NCI-H524 treated with DMSO at 0.1 percent for 48 hours (cell line): ENCODE data around the gene NRG4.
"Not testable (repeated sequence)": the region's sequence is repeated elsewhere in the genome, so short reads cannot be mapped to it uniquely, and the experiment has no call there.

ENCODE experiments used
- DNase-seq: peaks from one replicate; lab custom pipeline; 2025; lab: John Stamatoyannopoulos, UW

NRG4 gene, protein sequence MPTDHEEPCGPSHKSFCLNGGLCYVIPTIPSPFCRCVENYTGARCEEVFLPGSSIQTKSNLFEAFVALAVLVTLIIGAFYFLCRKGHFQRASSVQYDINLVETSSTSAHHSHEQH

DNA sequence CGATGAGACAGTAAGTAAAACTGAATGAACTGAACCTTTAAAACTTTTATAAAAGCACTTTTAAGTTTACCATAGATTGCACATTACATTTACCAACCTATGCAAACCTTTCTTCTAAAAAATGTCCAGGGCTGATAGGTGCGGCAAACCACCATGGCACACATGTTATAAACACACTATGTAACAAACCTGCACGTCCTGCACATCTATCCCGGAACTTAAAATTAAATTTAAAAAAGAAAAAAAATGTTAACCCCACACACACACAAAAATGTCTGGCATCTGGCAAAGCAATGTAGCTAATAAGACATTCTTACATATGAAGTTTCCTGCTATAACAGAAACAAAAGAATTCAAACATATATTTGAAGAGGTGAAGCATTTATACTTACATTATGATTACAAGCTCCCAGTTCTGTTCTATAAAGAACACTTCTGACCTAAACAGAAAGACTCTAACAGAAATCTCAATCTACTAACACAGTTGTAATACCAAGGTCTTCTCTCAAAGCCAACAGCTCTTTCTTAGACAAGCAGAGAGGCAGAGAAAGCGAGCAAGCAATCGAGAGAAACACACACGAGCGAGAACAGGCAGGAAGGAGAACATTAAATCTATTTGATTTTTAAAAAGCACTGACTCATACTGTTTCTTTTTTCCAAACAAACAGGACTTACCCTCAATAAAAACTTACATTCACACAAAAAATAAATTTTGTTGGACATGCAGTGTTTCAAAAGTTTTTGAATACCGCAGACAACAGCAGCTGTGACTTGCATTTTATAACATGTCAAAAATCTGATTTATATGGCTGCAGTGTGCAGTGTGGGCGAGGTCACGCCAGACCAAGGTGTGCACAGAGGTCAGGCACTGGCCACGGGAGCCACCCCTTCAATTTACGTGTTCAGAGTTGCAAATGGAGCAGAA lies at the start of gene NRG4:
TSS of gene NRG4 (minus strand) at position 798 of the 925 bp plus-strand sequence. CDS start 1,194 bp downstream, outside the sequence.
- no peak for DNase-seq

DNA sequence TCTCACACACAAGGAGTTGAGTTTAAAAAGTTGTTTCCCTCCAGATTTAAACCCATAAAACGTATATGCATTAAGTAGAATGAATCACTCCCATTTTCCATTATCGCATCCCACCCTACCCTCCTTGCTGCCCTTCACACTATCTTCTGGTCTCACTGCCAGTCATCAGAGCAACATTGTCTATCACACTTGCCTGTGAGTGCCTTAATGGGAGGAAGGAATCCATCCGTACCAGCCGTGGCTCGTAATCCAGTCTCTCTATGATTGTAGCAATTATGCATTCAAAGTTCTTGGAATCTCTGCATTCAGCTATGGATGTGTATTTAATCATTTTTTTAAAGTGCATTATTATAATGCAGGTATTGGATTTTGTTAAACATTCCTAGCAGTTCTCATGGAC lies 49.5 kb upstream of the NRG4 start:
- no peak for DNase-seq

DNA sequence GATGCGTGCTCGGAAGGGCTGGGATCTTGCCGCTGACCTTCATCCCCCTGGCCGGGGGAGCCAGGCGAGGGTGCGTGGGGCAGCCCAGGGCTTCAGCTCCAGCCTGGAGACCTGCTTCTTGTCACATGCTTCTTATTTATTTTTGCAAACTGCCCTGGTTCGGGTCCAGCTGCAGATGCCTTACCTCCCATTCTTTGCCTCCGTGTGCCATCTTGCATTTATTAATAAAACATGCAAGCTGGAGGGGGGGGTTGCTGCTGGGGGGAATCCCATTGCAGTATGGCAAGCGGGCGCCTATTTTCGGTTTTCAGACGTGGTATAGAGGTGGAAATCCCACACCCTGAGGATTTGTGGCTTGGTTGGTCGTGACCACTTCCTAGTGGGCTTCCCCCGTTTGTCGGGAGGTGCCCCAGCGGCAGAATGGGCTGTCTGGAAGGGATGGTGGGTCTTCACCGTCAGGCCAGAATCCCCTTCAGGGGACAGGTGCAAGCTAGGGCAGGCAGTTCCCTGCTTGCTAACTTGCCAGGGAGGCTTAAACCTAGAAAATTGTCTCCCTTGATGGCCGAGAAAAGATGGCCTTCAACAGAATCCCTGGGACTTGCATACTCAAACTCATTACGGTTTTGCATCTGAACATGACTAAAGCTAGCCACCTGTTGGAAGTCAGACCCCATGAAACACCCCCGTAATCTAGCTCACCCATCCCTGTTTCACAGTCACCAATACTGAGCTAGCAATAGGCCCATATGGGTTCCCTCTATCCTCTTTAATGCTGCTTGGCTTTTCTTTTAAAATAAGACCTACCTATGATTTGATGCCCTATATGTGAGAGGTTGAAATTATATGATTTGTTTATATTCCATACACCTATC lies 48.1 kb upstream of the NRG4 start:
- DNase-seq: no peak

DNA sequence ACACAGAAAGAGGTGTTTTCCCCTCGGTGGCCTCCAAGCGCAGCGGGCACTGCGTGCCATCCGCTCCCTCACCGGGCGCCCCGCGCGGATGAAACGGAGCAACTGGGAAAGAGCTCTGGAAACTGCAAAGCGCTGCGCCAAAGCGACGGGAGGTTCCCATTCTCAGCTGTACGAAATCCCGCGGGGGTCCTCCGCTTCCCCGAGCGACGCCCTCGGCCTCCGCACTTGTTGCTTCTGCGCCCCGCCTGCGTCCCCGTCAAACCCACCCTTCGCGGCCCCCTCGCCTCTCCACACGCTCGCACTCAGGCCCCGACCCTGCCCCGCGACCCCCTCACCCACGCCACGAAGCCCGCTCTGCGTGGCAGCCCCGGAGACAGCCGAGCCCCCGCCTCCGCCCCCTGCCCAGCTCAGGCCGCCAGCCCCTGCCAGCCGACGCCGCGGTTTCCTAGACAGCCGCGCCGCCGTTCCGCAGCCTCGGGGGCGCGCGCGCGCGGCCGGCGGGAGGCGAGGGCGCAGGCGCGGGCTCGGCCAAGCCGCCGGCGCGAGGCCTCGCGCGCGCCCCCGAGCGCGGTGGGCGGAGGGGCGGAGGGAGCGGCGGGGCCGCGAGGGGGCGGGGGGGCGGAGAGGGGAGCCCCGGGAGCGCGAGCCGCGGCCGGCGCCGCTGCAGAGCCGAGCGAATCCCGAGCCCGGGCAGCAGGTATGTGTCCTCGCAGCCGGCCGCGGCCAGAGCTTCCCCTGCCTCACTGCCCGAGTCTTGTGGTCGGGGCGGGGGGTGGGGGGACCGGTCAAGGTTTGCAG lies 47.3 kb upstream of the NRG4 start, which contains the start of gene TMEM266:
TSS of gene TMEM266 (plus strand) at position 666 of the 798 bp plus-strand sequence. CDS start 74,279 bp downstream, outside the sequence.
- no peak for DNase-seq

DNA sequence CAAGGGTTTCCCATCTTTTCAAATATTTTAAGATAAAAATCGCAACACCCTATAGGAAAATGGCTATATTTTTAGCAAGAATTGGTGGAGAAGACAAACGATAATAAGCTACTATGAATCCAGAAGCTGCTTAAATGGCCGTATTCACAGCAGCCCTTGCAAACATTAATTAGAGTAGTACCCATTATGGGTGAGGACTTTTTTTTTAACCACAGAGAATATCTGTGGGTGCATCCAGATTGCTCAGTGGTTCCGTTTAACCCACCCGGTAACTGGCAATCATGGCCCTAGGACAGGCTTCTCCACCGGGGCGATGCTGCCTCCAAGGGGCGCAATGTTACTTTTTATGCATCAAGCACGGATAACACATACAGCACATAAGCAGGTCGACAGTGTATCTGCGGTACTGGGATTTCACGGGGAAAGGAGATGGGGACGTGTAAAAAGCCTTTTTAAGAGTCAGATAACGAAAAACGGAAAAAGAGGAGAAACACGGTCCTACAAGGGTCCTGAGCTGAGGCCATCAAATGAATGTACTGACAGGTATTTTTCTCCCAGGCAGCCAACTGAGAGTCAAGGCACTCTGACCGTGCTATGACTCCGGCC lies 46.6 kb upstream of the NRG4 start:
- peak; percentile 20 for DNase-seq

DNA sequence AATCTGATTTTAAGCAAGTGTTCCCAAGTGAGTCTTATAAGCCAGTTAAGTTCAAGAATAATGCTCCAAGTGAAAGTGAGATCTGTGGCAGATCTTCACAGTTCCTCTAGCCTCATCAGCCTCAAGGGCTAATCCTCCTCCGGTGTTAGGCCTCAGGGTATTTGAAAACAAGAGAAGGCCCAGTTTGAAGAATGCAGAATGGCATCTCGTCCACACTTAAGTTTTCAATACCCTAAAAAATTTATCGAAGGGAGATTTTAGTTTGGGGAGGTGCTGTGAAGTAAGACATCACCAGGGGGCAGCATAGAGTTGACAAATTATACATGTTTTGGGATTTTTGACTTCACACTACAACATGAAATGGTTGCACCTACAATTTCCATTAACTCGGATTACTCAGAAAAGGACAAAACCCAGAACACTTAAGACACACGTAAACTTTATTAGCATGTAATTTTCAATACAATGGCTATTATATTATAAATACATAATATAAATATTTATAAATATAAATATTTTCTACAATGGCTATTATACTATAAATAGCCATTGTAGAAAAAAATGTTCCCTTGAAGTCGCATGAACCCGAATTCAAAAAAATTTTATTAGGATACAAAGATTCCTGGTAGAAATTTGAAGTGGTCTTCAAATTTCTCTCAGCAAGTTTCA lies 45.2 kb upstream of the NRG4 start:
- no peak for DNase-seq

DNA sequence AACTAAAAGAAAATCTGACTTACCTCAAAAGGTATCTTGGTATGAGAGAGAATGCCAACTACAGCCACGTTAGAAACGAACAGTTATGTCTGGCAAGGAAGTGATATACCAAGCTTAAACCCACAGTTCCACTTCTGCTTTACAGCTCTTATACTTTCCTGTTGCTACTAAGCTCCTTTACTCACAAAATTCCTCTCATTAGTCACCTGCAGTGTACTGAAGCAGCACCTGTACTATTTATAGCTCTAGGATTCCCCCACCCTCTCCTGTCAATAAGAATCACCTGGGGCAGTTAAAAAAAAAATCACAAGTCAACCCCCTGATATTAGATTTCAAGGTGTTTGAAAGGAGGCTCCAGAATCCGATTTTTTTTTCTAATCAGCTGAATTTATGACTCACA lies 44.7 kb upstream of the NRG4 start:
- DNase-seq: no peak

DNA sequence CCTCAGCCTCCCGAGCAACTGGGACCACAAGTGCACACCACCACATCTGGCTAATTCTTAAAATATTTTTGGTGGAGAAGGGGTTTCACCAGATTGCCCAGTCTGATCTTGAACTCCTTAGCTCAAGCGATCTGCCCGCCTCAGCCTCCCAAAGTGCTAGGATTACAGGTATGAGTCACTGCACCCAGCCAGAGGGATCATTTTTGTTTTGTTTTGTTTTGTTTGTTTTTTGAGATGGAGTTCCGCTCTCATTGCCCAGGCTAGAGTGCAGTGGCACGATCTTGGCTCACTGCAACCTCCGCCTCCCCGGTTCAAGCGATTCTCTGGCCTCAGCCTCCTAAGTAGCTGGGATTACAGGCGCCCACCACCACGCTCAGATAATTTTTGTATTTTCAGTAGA lies 42.0 kb upstream of the NRG4 start:
- DNase-seq: not testable (repeated sequence)

DNA sequence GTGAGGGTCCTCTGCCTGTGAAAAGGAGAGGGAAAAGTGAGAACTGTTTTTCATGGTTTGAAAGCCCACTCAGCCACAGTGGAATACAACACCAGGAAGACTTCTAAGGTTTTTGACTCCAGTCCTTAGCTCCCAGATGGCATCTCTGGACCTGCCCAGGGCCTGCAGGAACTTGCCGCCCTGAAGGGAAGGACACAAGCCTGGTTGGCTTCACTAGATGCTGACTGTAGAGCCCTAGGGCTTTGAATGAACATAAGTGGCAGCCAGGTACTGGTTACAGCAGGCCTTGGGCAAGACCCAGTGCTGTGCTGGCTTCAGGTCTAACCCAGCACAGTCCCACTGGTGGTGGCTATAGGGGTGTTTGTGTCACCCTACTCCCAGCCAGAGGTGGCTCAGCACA lies 26.3 kb upstream of the NRG4 start:
- DNase-seq: no peak

DNA sequence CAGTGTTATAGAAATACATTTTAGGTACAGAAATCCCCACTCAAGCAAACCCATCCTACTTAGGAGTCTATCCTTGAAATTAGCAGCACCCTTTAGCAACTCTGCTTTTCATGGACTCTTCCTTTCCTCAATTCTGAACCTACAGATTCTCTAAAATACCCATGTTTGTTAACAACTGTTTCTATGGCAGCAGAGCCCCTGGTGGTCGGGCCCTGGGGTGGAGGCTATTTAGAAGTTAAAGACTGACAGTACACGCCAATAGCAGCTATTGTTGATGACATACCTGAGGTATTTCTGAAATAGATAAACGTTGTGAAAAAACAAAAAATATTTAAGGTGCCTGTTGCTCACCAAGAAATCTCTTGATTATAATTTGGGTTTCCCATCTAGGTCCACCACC lies 23.4 kb upstream of the NRG4 start:
- no peak for DNase-seq

DNA sequence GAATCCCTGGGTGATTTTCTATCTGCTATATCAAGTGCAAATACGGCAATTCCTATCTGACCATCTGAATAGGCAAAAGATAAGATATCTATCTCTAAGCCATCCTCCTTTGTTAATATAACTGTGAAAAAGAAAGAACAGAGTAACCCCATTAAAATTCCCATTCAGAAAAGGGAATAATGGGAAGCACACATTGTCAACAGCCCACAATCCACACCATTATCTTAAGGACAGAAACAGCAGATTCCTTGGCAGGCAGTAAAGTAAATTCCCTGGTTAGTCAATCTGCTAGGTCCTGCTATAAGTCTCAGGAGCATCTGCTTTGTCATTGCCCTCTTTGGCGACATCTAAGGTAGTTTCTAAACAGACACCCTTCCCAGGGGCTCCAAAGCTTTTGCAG lies 21.9 kb upstream of the NRG4 start:
- no peak for DNase-seq

DNA sequence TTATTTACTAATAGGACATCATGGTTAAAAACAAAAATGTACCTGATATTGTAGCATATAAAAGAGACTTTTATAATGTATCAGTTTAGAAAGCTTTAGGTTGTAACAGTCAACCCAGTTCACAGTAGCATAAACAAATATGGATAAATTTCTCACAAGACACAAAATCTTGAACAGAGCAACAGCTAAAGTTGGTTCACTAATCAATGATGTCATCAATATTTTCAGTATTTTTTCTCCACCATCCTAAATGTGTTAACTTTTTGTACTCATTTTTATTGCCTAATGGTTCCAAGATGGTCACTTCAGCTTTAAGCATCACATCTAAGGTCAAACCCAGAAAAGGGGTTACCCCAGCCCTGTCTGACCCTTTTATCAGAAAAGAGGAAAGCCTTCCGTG lies 21.2 kb upstream of the NRG4 start:
- DNase-seq: no peak

DNA sequence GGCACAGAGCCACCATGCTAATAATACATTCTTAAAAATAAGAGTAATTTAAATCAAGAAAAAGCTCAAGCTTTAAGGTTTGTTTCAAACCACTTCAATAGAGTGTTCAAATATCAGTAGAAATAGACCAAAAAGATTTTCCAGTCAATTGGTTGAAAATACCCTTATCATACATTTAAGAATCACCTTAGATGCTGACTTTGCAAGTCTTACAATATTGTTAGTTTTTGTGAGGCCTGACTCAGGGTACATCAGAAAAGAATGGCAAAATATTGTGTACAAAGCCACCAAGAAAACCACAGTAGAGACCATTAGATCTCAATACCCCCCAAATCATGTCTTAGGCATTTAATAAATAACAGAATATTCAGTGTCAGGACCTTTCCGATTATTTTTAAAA lies 19.8 kb upstream of the NRG4 start:
- no peak for DNase-seq

DNA sequence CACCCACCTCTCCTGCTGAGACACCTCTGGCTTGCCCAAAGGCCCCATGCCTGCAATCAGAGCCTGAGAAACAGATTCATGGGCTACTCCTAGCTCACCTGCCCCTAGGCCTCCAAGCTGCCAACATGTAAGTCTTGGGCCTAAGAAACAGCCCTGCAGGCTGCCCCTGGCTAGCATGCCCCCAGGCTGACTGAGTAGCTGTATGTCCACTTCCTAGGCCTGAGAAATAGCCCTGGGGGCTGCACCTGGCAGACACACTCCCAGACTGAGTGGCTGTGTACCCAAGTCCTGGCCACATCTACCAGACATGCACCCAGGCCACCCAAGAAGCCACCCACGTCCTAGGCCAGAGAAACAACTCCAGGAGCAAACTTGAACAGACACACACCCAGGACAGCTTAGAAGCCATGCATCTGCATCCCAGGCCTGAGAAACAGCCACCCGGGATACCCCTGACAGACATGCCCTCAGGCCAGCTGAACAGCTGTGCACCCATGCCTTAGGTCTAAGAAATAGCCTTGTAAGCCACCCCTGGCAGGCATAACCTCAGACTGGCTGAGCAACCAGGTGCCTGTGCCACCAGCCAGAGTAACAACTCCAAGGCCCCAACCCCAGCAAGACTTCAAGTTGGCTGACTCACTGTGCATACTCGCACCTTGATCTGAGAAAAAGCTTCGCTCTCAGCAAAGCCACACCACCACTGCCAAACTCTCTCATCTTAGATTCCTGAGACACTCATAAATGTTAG lies 12.0 kb upstream of the NRG4 start:
- DNase-seq: no peak

DNA sequence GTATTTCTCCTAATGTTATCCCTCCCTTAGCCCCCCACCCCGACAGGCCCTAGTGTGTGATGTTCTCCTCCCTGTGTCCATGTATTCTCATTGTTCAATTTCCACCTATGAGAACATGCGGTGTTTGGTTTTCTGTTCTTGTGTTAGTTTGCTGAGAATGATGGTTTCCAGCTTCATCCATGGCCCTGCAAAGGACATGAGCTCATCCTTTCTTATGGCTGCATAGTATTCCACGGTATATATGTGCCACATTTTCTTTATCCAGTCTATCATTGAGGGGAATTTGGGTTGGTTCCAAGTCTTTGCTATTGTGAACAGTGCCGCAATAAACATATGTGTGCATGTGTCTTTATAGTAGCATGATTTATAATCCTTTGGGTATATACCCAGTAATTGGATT lies 1.2 kb upstream of the NRG4 start:
- DNase-seq: not testable (repeated sequence)

DNA sequence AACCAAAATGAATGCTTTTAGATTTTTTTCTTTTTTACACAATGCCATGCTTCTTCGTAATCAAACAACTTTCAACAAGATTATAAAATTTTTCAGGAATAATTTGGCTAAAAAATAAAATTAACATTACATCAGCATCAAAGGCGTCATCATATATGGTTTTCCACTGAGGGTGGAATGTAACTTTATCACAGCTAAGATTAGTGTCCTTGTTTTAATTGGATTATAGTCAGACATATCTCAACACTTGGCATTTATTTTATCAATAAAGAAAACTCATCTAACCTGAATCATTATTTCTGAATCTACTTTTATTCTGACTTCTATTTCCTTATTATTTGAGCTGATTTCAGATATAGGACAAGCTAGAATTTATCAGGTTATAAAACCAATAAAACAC lies 1.6 kb downstream of the NRG4 start:
- no peak for DNase-seq

DNA sequence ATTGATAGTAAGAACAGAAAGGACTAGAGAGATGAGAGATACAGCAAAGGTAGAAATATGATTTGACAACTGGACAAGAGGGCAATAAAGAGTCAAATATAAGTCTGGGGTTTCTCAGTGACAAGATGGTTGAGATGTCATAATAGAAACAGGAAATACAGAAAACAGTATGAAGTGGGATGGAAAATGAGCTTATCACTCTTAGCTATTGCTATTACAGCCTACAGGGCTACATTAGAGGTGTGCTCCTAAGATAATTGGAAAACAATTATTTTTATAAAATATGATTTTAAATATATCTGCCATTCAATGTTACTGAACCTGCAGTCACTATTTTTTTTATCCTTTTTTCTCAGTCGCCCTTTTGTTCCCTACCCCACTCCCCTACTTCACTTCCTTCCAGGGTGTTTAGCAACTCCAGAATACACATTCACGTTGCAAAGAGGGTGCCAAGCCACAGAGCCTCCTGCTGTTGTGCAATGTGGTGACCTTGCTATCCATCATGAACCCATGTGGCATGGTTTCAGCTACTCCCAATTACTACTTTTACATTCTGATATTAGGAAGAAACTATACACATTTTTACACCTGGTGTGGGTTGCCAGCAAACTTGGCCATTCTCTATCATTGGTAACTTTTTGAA lies 6.0 kb downstream of the NRG4 start:
- no peak for DNase-seq

DNA sequence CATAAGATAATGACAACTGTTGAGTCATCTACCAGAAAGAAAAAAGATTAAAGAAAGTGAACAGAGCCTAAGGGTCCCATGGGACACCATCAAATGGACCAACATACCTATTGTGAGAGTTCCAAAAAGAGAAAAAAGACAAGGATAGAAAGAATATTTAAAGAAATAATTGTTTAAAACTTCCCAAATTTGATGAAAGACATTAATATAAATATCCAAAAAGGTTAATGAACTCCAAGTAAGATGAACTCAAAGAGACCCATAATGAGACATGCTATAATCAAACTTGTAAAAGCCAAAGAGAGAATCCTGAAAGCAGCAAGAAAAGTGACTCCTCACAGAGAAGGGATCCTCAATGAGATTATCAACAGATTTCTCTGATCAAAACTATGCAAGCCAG lies 8.9 kb downstream of the NRG4 start:
- no peak for DNase-seq

DNA sequence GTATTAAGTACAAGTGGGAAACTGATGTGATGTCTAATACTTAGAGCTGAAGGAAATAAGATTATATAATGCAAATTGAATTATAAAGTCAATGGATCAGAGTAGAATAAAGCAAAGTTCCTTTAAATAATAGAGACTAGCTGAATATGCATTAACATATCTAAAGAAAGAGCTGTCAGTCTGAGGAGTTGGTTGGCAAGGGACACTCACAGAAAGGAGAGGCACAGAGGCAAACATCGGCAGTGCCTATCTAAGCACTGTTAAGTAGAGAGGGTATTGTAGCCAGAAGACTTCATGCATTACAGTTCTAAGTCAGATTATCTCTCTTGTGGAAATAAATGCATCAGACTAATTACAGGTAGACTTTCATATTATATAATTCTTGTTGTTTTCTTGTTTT lies 16.6 kb downstream of the NRG4 start:
- no peak for DNase-seq

DNA sequence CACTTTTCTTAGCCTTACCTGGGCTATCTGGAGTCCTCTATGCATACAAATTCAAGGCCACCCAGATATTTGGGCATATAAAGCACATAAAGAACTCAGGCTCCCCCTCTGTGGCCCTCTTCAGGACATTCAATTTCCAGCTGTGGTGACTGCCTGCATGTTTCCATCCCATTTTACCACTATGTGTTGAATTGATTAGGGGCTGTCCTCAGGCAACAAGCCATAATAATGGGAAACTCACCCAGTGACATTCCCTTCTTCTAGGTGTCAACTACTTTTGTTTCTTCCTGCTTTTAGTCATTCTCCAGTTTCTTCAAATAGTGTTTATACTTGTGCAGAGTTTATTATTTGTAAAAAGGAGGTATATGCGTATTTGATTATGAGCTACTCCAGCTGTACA lies 18.0 kb downstream of the NRG4 start:
- DNase-seq: no peak
